HG02678 (cell line): ENCODE results near the gene MID1IP1.

Experiments
- ATAC-seq: cut with Tn5 transposase; IDR thresholded peaks from one replicate; pipeline ENCODE4 v1.9.1; 2021; ENCODE audit warnings: mild to moderate bottlenecking, moderate library complexity; ENCODE audit not compliant: unreplicated experiment

MID1IP1 gene

GRCh38 chrX:38800981-38801845 lies at the start of gene MID1IP1:
MID1IP1 (plus strand) TSS chrX:38801459; CDS start chrX:38804947, 3,488 bp downstream.
- peak; percentile 53 for ATAC-seq

- no peak for ATAC-seq
Measured at GRCh38 chrX:38754102-38754790, 47.0 kb upstream of the MID1IP1 start.

- no peak for ATAC-seq
Measured at GRCh38 chrX:38754818-38755718, 46.2 kb upstream of the MID1IP1 start.

- ATAC-seq = no peak
Measured at GRCh38 chrX:38760883-38761282, 40.4 kb upstream of the MID1IP1 start.

GRCh38 chrX:38768079-38768478 lies 33.2 kb upstream of the MID1IP1 start:
- ATAC-seq = no peak

GRCh38 chrX:38770152-38770551 lies 31.1 kb upstream of the MID1IP1 start:
- no peak for ATAC-seq

- no peak for ATAC-seq
Measured at GRCh38 chrX:38774249-38774648, 27.0 kb upstream of the MID1IP1 start.

- no peak for ATAC-seq
Measured at GRCh38 chrX:38796946-38797345, 4.3 kb upstream of the MID1IP1 start.

GRCh38 chrX:38798956-38799355 lies 2.3 kb upstream of the MID1IP1 start:
- ATAC-seq = no peak

GRCh38 chrX:38799995-38800580 lies 1.2 kb upstream of the MID1IP1 start:
- ATAC-seq = no peak

GRCh38 chrX:38803243-38803587 lies 2.0 kb downstream of the MID1IP1 start:
- no peak for ATAC-seq

GRCh38 chrX:38803588-38804431 lies 2.6 kb downstream of the MID1IP1 start:
- peak; percentile 61 for ATAC-seq

GRCh38 chrX:38804432-38804681 lies 3.1 kb downstream of the MID1IP1 start:
- no peak for ATAC-seq

GRCh38 chrX:38804682-38805431 lies 3.6 kb downstream of the MID1IP1 start:
- no peak for ATAC-seq

GRCh38 chrX:38805432-38806389 lies 4.5 kb downstream of the MID1IP1 start:
- no peak for ATAC-seq

GRCh38 chrX:38806875-38807621 lies 5.8 kb downstream of the MID1IP1 start:
- ATAC-seq = no peak

- ATAC-seq = no peak
Measured at GRCh38 chrX:38807873-38808272, 6.6 kb downstream of the MID1IP1 start.
